ENCODE data around the gene ZNF611. TPM values are rescaled to one million over a fixed set of nuclear protein-coding genes. Genes with fewer than 3 reads are reported as not detected.
"Not testable (repeated sequence)": the region's sequence is repeated elsewhere in the genome, so short reads cannot be mapped to it uniquely, and the experiment has no call there.

ZNF611 gene
- total and polyA plus RNA-seq, 10 of the 15 experiments (the other 5 are each of a cell fraction or from before 2014, with no cell fraction given), result 1.4 to 16.8 (median 7.6) TPM

DNA sequence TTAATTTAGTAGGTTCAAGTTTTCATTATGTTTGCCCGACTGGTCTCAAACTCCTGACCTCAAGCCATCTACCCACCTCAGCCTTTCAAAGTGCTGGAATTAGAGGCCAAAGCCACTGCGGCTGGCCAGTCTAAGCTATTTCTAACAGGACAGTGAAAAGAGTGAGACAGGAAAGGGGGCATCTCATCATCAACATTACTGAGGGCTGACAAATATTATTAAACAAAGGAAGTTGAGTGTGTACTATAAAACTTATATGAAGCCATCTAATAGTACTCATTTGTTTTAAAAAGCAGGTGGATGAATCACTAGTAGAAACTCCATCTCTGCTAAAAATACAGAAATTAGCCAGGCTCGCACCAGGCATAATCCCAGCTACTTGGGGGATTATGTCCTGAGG, 24.3 kb downstream of the ZNF611 start (continued):
- no peak for TF ChIP-seq RAD21 (IDR thresholded peaks at IDR 0.05; ENCODE audit: insufficient read depth, low read depth, low read length)
- TF ChIP-seq NBN (IDR thresholded peaks at IDR 0.05), result no peak
- TF ChIP-seq SRF (IDR thresholded peaks at IDR 0.05; ENCODE audit: low read depth in 2 of 2, low read length in 2 of 2), result no peak
- no peak for TF ChIP-seq MEF2A (IDR thresholded peaks at IDR 0.05; ENCODE audit: insufficient read depth, low read depth, low read length)

DNA sequence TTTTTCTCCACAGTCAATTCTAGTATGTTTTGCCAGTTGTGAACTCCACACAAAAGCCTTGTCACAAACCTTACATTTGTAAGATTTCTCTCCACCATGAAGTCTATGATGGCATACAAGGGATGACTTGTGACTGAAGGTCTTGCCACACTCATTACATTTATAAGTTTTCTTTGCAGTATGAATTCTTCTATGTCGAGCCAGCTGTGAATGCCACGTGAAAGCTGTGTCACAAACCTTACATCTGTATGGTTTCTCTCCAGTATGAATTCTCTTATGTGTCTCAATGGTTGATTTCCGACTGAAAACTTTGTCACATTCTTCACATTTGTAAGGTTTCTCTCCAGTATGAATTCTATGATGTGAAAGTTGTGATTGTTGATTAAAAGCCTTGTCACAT, 29.2 kb downstream of the ZNF611 start:
- H2AFZ ChIP-seq (ENCODE audit: control insufficient read depth, low read depth, low read length); H3K9ac ChIP-seq (ENCODE audit: control insufficient read depth, insufficient read depth, low read length); H3K27me3 ChIP-seq (replicated peaks in 1 of 2; ENCODE audit: control insufficient read depth in 2 of 2, insufficient read depth in 2 of 2, low read length in 1 of 2); H4K20me1 ChIP-seq (ENCODE audit: control insufficient read depth, insufficient read depth); in situ Hi-C loops (cut with MboI); DNase-seq (ENCODE audit: low read depth, low spot score); BruUV-seq (replicated peaks); intact Hi-C loops (cut with micrococcal nuclease; ENCODE audit: unreplicated experiment); RAD21 ChIA-PET (ENCODE audit: unreplicated experiment); H3K4me1 ChIP-seq (ENCODE audit: control insufficient read depth, insufficient read depth, low read length); FAIRE-seq; CTCF ChIA-PET; H3K4me2 ChIP-seq (ENCODE audit: control insufficient read depth, insufficient read depth); POLR2A ChIA-PET; SMC1A ChIA-PET (ENCODE audit: uncharacterized antibody, unreplicated experiment); H3K79me2 ChIP-seq (ENCODE audit: control insufficient read depth, insufficient read depth, low read length); ATAC-seq; H3K4me3 ChIP-seq; H3K27ac ChIP-seq (ENCODE audit: control insufficient read depth, insufficient read depth): not testable (repeated sequence)
- peaks cover 15% of the 10 kb centered on the region for H3K9me3 ChIP-seq (replicated peaks; ENCODE audit: control insufficient read depth, insufficient read depth, low read length)
- WGBS (ENCODE audit: insufficient coverage, insufficient replicate concordance, low lambda C conversion rate, missing lambda C conversion rate), result 100% methylated on average over 3 of the region's 3 CpGs
- peaks cover 0 to 14% of the 10 kb centered on the region in 2 experiments; a peak in 2 of 4 replicates for H3K36me3 ChIP-seq (ENCODE audit: control insufficient read depth in 2 of 2, insufficient read depth in 2 of 2, low read length in 1 of 2)

- DNase-seq (ENCODE audit: low read depth, low spot score), result no peak
- no peak for FAIRE-seq
- H2AFZ ChIP-seq (ENCODE audit: control insufficient read depth, low read depth, low read length), result no peak overlapping the region
- H3K79me2 ChIP-seq (ENCODE audit: control insufficient read depth, insufficient read depth, low read length), result no peaks in the 10 kb centered on the region
- H4K20me1 ChIP-seq (ENCODE audit: control insufficient read depth, insufficient read depth), result no peaks in the 10 kb centered on the region
- intact Hi-C loops (cut with micrococcal nuclease; ENCODE audit: unreplicated experiment), result no loop called here
- in situ Hi-C loops (cut with MboI), result no loop called here
- ATAC-seq, result no peak
- no peak overlapping the region for H3K4me3 ChIP-seq
- 98% methylated on average over 4 of the region's 4 CpGs for WGBS (ENCODE audit: insufficient coverage, insufficient replicate concordance, low lambda C conversion rate, missing lambda C conversion rate)
- TF ChIP-seq BACH1 (IDR thresholded peaks at IDR 0.05; ENCODE audit: borderline replicate concordance) (no peak), NR2C2 (IDR thresholded peaks at IDR 0.05; ENCODE audit: borderline replicate concordance, control insufficient read depth, insufficient read length, low read depth) (no peak), USF2 (IDR thresholded peaks at IDR 0.05; ENCODE audit: borderline replicate concordance, low read depth, low read length) (no peak), ZNF24 (IDR thresholded peaks at IDR 0.05) (no peak), SMAD1 (IDR thresholded peaks at IDR 0.05; ENCODE audit: low read depth, partially characterized antibody) (no peak), NR2F1 (conservative IDR thresholded peaks at IDR 0.05) (no peak), SUZ12 (IDR thresholded peaks at IDR 0.05; ENCODE audit: unreplicated experiment) (no peak)
- TF ChIP-seq, protein P1, sequence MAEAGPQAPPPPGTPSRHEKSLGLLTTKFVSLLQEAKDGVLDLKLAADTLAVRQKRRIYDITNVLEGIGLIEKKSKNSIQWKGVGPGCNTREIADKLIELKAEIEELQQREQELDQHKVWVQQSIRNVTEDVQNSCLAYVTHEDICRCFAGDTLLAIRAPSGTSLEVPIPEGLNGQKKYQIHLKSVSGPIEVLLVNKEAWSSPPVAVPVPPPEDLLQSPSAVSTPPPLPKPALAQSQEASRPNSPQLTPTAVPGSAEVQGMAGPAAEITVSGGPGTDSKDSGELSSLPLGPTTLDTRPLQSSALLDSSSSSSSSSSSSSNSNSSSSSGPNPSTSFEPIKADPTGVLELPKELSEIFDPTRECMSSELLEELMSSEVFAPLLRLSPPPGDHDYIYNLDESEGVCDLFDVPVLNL (IDR thresholded peaks at IDR 0.05; ENCODE audit: low read depth, low read length), result no peak
- TF ChIP-seq, protein P2, sequence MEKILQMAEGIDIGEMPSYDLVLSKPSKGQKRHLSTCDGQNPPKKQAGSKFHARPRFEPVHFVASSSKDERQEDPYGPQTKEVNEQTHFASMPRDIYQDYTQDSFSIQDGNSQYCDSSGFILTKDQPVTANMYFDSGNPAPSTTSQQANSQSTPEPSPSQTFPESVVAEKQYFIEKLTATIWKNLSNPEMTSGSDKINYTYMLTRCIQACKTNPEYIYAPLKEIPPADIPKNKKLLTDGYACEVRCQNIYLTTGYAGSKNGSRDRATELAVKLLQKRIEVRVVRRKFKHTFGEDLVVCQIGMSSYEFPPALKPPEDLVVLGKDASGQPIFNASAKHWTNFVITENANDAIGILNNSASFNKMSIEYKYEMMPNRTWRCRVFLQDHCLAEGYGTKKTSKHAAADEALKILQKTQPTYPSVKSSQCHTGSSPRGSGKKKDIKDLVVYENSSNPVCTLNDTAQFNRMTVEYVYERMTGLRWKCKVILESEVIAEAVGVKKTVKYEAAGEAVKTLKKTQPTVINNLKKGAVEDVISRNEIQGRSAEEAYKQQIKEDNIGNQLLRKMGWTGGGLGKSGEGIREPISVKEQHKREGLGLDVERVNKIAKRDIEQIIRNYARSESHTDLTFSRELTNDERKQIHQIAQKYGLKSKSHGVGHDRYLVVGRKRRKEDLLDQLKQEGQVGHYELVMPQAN (conservative IDR thresholded peaks at IDR 0.05), result no peak
- H3K4me1 ChIP-seq (ENCODE audit: control insufficient read depth, insufficient read depth, low read length), result no peaks in the 10 kb centered on the region
- no peak overlapping the region for H3K27ac ChIP-seq (ENCODE audit: control insufficient read depth, insufficient read depth)
- ChIA-PET RAD21 (ENCODE audit: unreplicated experiment) (interaction anchor here (0.7 kb wide), 1 partner anchor 45 kb away, joined by 3 read pairs; no protein-coding TSS in a partner anchor), CTCF (no interaction called here), POLR2A (no interaction called here), SMC1A (ENCODE audit: uncharacterized antibody, unreplicated experiment) (no interaction called here)
- H3K27me3 ChIP-seq (replicated peaks in 1 of 2; ENCODE audit: control insufficient read depth in 2 of 2, insufficient read depth in 2 of 2, low read length in 1 of 2), result no peaks in the 10 kb centered on the region
- H3K9me3 ChIP-seq (replicated peaks; ENCODE audit: control insufficient read depth, insufficient read depth, low read length), result peaks cover 14% of the 10 kb centered on the region
- no TSS peak for BruUV-seq (replicated peaks)
- no peak overlapping the region for H3K4me2 ChIP-seq (ENCODE audit: control insufficient read depth, insufficient read depth)
- peaks cover 0 to 12% of the 10 kb centered on the region in 2 experiments; a peak in 2 of 4 replicates for H3K36me3 ChIP-seq (ENCODE audit: control insufficient read depth in 2 of 2, insufficient read depth in 2 of 2, low read length in 1 of 2)
- H3K9ac ChIP-seq (ENCODE audit: control insufficient read depth, insufficient read depth, low read length), result no peak overlapping the region
Observed at GRCh38 chr19:52703917-52704316, 30.9 kb downstream of the ZNF611 start.
